Measurements from ENCODE around the gene AMOTL1.

GRCh38 chr11:94835594-94835927 is 67.4 kb downstream of the AMOTL1 start:
- TF ChIP-seq POLR2A (IDR thresholded peaks at IDR 0.05): no peak
- TF ChIP-seq, protein P1, sequence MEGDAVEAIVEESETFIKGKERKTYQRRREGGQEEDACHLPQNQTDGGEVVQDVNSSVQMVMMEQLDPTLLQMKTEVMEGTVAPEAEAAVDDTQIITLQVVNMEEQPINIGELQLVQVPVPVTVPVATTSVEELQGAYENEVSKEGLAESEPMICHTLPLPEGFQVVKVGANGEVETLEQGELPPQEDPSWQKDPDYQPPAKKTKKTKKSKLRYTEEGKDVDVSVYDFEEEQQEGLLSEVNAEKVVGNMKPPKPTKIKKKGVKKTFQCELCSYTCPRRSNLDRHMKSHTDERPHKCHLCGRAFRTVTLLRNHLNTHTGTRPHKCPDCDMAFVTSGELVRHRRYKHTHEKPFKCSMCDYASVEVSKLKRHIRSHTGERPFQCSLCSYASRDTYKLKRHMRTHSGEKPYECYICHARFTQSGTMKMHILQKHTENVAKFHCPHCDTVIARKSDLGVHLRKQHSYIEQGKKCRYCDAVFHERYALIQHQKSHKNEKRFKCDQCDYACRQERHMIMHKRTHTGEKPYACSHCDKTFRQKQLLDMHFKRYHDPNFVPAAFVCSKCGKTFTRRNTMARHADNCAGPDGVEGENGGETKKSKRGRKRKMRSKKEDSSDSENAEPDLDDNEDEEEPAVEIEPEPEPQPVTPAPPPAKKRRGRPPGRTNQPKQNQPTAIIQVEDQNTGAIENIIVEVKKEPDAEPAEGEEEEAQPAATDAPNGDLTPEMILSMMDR (IDR thresholded peaks at IDR 0.05): no peak

Data from esophagus squamous epithelium (tissue), 4 donors.